ENCODE data around the gene C1orf210. TPM values are rescaled to one million over a fixed set of nuclear protein-coding genes. Genes with fewer than 3 reads are reported as not detected.

C1orf210 gene
- total RNA-seq, 1 experiment from 2014 or later = 7.6 TPM

DNA sequence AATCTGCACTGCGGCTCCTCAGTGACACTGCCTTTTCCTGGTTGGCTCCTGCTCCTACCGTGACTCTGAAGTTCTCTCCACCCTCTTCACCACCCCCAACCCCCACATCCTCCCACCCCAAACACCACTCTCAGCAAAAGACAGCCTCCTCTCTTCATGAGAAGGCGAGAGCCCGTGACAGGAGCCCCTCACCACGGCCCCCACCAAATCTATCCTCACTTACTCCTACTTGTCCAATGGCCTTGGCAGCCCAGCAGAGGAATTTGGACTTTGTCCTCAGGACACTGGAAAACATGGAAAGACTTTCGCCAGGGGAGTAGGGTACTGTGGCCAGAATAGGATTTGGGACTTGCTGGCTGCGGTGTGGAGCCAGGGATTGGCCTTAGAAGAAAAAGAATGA lies 8.7 kb downstream of the C1orf210 start:
- Histone ChIP-seq H3K9me2 (ENCODE audit: insufficient read depth) (no peaks in the 10 kb centered on the region), H3K4me3 (replicated peaks in 1 of 2; ENCODE audit: low read depth in 1 of 2, low read length in 2 of 2) (no peak overlapping the region), H4K20me1 (ENCODE audit: insufficient read depth) (no peaks in the 10 kb centered on the region), H3K4me2 (ENCODE audit: low read length) (no peak overlapping the region), H3K9ac (ENCODE audit: low read length) (no peak overlapping the region), H3K27me3 (ENCODE audit: insufficient read depth, low read length) (no peaks in the 10 kb centered on the region), H3K9me3 (ENCODE audit: control insufficient read depth in 1 of 2, insufficient read depth in 1 of 2, low read depth in 1 of 2, low read length in 2 of 2) (no peaks in the 10 kb centered on the region), H3K27ac (ENCODE audit: low read depth, low read length) (no peak overlapping the region), H2AFZ (ENCODE audit: low read depth, low read length, poor library complexity, severe bottlenecking) (no peak overlapping the region), H3K79me2 (ENCODE audit: insufficient read depth, low read length) (no peaks in the 10 kb centered on the region), H3K36me3 (ENCODE audit: control insufficient read depth in 1 of 2, insufficient read depth in 2 of 2, low read length in 2 of 2) (no peaks in the 10 kb centered on the region), H3K4me1 (ENCODE audit: control insufficient read depth in 1 of 2, insufficient read depth in 2 of 2, low read length in 2 of 2) (peaks cover 0 to 6% of the 10 kb centered on the region in 2 experiments; a peak in 2 of 4 replicates)
- CTCF ChIA-PET = no interaction called here
- POLR2A ChIA-PET = interaction anchor here (1.5 kb wide), 1 partner anchor 9 kb away, joined by 5 read pairs; the partner anchor contains the start of gene C1orf210
- DNase-seq (ENCODE audit: low read depth, low spot score) (no peak), ATAC-seq (no peak)
- RAD21 ChIA-PET (ENCODE audit: low non-redundant PET in 1 of 2, low total read pairs in 2 of 2, uncharacterized antibody in 2 of 2, unreplicated experiment in 2 of 2) = no interaction called here
- no TSS peak for BruUV-seq (replicated peaks)
- intact Hi-C loops (cut with micrococcal nuclease) = no loop called here
- TF ChIP-seq SIN3A (IDR thresholded peaks at IDR 0.05; ENCODE audit: low read depth) (no peak), POLR2AphosphoS5 (IDR thresholded peaks at IDR 0.05; ENCODE audit: low read depth, low read length) (no peak), EGR1 (IDR thresholded peaks at IDR 0.05; ENCODE audit: low read depth) (no peak), TCF7L2 (IDR thresholded peaks at IDR 0.05; ENCODE audit: borderline replicate concordance, extremely low read depth, insufficient read depth, insufficient read length) (no peak), CBX3 (IDR thresholded peaks at IDR 0.05; ENCODE audit: low read depth) (no peak), EZH2phosphoT487 (IDR thresholded peaks at IDR 0.05; ENCODE audit: borderline replicate concordance) (no peak), ZFX (IDR thresholded peaks at IDR 0.05) (no peak), EZH2 (IDR thresholded peaks at IDR 0.05) (no peak), CEBPB (IDR thresholded peaks at IDR 0.05; ENCODE audit: low read depth) (no peak), FOSL1 (IDR thresholded peaks at IDR 0.05; ENCODE audit: low read depth) (no peak), SP1 (IDR thresholded peaks at IDR 0.05; ENCODE audit: low read depth) (no peak), ZNF274 (IDR thresholded peaks at IDR 0.05; ENCODE audit: low read depth, low read length) (no peak), JUND (IDR thresholded peaks at IDR 0.05) (no peak)
- TF ChIP-seq, protein P1, sequence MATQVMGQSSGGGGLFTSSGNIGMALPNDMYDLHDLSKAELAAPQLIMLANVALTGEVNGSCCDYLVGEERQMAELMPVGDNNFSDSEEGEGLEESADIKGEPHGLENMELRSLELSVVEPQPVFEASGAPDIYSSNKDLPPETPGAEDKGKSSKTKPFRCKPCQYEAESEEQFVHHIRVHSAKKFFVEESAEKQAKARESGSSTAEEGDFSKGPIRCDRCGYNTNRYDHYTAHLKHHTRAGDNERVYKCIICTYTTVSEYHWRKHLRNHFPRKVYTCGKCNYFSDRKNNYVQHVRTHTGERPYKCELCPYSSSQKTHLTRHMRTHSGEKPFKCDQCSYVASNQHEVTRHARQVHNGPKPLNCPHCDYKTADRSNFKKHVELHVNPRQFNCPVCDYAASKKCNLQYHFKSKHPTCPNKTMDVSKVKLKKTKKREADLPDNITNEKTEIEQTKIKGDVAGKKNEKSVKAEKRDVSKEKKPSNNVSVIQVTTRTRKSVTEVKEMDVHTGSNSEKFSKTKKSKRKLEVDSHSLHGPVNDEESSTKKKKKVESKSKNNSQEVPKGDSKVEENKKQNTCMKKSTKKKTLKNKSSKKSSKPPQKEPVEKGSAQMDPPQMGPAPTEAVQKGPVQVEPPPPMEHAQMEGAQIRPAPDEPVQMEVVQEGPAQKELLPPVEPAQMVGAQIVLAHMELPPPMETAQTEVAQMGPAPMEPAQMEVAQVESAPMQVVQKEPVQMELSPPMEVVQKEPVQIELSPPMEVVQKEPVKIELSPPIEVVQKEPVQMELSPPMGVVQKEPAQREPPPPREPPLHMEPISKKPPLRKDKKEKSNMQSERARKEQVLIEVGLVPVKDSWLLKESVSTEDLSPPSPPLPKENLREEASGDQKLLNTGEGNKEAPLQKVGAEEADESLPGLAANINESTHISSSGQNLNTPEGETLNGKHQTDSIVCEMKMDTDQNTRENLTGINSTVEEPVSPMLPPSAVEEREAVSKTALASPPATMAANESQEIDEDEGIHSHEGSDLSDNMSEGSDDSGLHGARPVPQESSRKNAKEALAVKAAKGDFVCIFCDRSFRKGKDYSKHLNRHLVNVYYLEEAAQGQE (IDR thresholded peaks at IDR 0.05; ENCODE audit: low read depth) = no peak
